RPMI7951 (cell line): ENCODE data around the gene PRUNE1. TPM values are rescaled to one million over a fixed set of nuclear protein-coding genes. Genes with fewer than 3 reads are reported as not detected.
A peak's percentile ranks its signal among the peaks of the same experiment; 100 is the strongest.

Experiments used
- DNase-seq: peaks from one replicate; pipeline ENCODE4 v3.0.0-alpha.2; 2012; ENCODE audit warnings: low read depth
- total RNA-seq: library from RNA; depleted of rRNA; stranded (reverse); fragments of >200 nt; shearing (Covaris generic); gene quantifications from 2 replicates; pipeline ENCODE4 v1.2.3, GENCODE V29; 2014

Gene PRUNE1
- total RNA-seq, 1 experiment from 2014 or later: 10.8 TPM

DNA sequence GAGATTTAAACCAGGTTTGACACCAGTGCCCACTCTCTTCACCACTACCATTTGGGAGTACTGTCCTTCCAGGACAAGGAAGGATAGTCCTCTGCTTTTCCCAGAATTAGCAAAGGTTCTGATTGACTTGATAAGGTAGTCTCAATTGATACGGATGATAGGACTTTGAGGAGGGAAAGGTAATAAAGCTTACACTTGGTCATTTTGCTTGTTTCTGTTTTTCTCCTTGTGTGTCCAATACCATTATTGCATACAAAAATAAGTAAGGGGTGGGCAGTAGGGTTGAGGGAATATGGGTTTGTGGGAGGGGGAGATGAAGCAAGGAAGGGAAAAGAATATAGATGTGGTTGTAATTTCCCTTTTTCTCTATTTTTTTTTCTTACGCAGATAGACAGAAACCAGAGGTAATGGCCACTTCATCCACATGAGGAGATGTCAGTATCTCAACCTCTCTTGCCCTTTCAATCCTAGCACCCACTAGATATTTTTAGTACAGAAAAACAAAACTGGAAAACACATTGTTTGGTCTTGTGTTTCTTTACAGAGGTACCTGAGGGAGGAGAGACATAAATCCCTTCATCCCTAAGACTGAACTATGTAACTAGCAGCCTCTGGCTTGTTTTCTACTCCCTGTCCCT is 41.9 kb downstream of the PRUNE1 start:
- no peak for DNase-seq

DNA sequence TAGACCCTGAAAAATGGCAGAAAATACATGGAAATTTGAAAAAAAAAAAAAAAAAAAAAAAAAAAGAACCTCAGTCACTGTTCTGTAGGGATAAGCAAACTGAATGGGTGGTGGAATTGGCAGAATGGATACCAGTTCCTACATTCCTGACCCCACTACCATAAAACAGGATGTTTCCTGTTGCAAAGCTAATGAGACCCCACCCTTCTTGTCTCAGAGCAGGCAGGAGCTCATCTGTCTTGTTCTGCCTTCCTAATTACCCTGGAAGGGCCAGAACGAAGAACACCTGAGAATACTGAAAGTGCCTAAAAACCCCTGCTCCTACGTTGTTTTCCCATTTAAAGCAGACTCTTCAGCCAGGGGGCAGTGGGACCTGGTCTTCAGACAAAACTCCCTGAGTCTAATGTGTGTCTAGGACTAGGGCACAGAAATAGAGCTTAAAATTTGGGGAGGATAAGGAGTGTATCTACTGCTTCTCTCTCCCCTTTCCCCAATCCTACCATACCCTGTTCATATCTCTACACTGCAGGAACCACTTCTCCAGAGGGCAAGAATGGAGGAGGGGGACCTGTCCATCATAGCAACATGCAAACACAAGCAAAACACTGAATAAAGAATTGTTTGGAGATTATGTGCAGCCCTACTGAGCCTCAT is 43.2 kb downstream of the PRUNE1 start:
- DNase-seq: no peak

DNA sequence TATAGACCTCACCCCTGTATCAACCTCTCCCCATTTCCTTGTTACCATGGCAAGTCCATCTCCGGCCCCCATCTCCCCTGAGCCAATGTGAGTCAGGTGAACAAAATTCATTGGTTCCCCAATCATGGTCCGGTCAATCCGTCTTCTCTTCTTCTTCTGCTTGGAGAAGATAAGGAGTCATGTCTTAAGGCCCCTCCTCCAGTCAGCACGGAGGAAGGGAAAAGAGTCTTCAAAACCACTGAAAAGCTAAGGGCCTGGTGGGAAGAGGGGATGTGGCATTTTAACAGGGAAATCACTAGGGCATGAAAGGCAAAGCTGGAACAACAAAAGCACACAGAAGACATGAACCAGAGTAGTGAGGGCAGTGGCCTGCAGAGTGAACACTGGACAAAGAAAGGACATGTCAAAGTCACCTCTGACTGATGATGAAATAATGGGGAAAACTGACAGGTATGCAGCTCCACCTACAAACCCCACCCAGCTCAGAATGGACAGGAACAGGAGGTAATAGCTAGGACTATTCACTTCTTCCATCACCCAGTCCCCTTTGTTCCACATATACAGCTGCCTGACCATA is 46.8 kb downstream of the PRUNE1 start:
- DNase-seq: no peak

DNA sequence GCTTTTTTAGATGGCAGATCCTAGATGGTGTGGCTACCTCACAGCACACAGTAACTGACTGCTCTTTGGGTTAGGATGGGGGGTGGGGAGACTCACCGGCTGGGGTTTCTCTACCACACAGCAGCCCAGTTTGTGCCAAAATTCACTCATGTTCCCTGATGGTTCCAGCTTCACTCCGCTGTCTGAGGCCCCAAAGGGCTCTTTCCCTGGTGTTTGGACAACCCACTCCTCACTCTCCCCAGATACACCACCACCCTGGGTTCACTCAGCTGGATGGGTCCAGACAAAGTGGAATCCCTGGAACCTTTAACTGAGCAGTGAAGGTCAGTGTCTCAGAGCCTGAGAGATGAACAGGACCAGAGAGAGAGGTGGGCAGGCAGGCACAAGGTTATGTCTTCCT is 47.3 kb downstream of the PRUNE1 start:
- no peak for DNase-seq

DNA sequence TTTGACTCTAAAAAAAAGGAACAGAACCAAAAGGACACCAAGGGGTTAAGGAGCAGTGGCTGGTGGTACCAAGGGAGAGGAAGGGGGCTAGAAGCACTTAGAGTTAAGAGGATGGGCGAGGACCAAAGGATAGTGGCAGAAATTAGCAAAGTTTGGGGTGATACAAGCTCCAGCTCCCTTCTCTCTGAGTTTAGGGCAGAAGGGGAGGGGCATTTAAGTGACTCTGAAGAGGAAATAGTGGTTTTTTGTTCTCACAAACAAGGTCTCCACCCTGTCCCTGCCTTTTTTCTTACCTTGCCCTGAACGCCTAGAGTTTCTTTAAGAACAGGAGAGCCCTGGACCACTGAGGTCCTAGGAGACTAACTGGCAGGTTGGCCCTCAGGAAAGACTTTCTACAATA is 47.9 kb downstream of the PRUNE1 start:
- DNase-seq: no peak

DNA sequence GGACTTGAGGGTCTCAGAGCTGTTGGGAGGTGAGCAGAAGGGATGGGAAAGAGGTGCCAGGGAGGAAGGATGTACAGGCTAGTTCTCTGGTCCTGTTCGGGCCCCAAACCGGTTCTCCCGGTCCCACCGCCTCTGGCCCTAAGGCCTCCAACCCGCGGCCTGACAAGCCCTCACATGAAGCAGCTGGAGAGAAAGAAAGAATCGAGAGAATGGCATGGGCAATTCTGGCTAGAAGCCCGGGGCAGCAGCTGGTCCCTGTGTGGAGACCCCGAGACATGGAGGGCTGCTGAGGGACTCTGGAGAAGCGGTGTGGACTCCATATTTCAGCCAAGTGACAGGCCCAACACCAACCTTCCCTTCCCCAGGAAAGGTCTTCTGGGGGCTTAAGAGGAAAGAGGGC is 50.4 kb downstream of the PRUNE1 start:
- no peak for DNase-seq

DNA sequence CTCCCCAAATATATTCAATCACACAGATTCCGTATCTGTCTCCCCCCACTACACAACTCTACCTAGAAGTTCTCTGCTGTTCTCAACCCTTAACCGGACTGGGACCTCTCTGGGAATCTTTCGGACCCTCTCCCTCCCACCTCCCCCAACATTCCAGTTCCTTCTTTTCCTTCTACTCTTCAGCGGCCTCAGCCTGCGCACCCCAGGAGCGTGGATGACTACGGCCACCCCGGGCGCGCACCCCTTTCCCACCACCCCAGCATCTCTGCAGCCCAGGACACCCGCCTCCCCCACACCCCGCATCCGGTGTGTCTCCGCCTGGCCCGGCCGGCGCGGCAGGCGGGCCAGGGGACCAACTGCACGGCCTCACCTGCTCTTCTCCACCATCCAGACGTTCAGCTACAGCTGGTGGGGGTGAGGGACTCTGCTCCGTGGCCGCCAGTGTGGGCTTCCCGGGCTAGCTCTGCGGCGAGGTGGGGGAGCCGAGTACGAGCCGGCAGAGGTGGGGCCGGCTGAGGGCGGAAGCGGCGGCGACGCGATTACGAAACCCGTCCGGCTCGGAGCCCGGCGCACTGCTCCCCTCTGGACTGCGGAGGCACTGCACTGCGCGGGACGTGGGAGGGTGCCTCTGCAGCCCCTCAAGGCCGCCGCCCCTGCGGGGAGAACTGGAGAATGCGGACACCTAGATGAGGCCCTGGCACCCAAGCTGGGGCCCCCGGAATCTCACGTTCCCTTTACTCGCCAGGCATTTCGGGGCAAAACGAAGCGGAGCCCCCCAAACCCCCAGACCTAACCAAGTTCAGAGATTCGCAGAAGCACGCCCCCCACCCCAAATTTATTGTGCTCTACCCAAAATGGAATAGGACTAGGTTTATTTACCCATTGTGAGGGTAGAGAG is 51.1 kb downstream of the PRUNE1 start, which contains the start of gene CDC42SE1:
TSS of gene CDC42SE1 (minus strand) at position 514 of the 898 bp plus-strand sequence. CDS start 3,892 bp downstream, outside the sequence.
- peak; percentile 80 for DNase-seq

DNA sequence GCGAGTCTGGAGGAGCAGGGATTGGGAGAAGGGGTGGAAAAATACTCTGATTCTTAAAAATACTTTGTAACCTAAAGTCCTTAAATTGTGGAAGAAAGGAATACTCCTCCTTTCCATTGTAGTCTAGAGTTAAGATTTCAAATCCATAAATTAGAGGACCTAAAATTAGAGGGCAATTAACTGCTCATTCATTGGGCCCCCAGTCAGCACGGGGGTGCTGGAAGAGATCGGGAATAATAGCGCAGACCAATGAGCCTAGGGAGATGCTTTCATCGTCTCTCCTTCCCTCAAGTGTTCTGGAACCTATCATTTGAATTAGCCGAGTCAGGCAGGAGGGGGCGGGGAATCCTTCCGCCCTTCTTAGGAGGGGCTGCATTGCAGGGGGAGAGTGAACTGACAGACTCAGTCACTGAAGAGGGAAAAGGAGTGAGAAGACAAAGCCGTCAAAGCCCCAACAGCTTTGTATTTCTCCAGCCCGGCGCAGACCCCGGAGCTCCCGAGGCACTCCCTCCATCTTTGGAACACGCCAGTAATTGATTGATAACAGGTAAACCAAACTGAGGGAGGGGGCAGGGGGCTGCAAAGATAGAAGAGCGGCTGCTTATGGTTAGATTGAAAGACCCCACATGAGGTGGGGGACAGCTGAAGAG is 51.9 kb downstream of the PRUNE1 start, which contains the start of gene MLLT11:
TSS of gene MLLT11 (plus strand) at position 391 of the 650 bp plus-strand sequence. CDS start 6,828 bp downstream, outside the sequence.
- peak; percentile 71 for DNase-seq

DNA sequence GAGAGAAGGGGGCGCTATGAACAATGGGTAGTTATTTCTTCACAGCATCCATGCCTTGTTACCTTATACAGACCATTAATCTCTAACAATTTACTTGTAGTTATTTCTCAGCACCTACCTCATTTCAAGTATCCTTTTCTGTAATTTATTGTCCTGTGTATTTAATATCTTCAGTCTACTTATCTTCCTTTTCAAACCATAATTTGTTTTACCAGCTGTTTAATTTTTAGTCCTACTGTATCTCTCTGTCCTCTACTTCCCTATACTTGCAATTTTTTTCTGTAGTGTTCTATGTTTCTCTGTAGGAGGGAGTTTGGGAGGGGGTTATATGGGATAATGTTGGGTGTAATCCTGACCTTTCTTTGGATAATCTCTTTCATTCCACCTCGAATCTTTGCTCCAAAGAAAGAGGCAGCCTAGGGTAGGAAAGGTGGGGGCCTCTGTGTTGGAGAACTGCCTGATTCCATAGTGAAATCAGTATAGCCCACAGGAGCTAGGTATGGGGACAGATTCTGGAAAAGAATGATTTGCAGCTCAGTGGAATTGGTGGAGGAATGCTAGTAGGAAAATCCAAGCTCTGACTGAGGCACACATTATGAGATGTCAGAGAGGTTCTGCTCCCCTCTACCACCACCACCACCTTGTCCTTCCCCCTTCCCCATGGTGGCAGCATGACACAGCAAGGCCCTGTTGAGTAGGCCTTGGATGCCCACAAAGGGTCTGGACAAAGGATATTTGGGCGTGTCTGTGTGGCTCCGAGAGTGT is 52.6 kb downstream of the PRUNE1 start:
- no peak for DNase-seq

DNA sequence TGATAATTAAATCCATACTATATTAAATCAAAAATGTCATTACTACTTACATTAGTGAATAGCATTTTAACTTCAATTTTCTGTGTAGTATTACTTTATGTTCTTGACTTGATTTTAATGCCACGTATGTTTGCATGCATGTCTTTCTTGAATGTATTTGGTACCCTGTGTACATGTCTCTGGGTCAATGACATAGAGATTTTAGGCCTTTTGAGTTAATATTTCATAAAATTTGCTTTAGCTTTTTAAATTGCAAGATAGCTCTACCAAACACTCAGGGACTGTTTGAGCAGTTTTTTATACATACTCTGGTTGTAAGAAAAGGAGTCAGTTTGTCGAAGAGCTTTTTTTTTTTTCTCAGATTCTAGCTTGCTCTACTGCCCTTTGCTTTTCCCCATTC is 53.5 kb downstream of the PRUNE1 start:
- no peak for DNase-seq

DNA sequence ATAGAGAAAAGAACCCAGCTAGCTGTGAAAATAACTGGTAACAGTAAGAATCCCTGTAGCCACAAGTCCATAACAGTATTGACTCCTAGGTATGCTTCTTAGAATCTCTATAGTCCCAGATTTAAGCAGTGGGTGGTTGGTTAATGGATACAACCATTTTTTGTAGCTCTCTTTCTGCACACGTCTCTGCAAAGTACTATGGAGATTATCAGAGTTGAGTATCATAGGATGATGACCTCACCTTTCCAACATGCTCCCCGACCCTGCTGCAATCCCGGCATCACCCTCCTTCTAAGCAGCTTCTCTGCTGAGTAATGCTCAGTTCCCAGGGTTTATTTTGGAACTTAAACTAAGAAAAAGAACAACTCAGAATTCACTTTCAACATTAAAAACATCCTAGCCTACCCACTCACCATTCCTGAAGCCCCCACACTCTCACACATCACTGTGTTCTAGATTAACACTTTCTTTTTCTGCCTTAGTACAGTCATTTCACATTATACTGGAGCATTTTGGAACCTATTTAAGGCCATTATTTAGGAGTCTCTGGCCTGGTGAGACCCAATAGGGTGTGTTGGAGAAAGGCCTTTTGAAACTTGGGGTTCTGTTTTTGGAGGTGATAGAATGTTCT is 54.6 kb downstream of the PRUNE1 start:
- peak; percentile 62 for DNase-seq

DNA sequence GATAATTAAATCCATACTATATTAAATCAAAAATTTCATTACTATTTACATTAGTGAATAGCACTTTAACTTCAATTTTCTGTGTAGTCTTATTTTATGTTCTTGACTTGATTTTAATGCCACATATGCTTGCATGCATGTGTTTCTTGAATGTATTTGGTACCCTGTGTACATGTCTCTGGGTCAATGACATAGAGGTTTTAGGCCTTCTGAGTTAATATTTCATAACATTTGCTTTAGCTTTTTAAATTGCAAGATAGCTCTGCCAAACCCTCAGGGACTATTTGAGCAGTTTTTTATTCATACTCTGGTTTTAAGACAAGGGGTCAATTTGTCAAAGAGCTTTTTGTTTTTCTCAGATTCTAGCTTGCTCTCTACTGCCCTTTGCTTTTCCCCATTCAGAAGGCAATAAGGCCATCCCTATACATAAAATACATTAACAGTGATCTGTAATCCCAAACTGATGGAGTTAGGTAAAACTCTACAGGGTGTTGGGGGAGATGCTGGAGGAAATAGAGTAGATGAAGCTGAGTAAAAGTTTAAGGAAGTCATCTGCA is 56.9 kb downstream of the PRUNE1 start:
- no peak for DNase-seq

DNA sequence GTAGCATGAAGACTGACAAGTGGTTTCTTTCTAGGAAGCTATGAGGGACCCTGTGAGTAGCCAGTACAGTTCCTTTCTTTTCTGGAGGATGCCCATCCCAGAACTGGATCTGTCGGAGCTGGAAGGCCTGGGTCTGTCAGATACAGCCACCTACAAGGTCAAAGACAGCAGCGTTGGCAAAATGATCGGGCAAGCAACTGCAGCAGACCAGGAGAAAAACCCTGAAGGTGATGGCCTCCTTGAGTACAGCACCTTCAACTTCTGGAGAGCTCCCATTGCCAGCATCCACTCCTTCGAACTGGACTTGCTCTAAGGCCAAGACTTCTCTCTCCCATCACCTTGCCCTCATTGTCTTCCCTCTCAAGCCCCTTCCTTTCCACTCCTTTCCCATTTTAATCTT is 58.9 kb downstream of the PRUNE1 start:
- no peak for DNase-seq

DNA sequence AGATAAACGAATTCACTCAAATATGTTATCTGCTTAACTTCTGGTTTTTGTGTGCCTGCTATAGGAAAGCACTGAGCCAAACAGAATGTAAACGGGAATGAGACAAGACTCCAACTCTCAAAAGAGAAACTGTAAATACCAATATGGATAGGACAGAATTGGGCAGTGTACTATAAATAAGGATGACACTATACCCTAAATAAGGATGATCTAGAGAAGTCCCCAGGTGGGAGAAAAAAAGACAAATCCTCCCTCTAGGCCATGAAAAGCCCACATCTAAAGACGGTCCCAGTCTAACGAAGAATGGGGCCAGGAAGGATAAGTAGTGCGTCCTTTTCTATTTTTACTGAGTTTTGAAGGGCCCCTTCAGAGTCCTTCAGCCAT is 60.8 kb downstream of the PRUNE1 start:
- DNase-seq: no peak

DNA sequence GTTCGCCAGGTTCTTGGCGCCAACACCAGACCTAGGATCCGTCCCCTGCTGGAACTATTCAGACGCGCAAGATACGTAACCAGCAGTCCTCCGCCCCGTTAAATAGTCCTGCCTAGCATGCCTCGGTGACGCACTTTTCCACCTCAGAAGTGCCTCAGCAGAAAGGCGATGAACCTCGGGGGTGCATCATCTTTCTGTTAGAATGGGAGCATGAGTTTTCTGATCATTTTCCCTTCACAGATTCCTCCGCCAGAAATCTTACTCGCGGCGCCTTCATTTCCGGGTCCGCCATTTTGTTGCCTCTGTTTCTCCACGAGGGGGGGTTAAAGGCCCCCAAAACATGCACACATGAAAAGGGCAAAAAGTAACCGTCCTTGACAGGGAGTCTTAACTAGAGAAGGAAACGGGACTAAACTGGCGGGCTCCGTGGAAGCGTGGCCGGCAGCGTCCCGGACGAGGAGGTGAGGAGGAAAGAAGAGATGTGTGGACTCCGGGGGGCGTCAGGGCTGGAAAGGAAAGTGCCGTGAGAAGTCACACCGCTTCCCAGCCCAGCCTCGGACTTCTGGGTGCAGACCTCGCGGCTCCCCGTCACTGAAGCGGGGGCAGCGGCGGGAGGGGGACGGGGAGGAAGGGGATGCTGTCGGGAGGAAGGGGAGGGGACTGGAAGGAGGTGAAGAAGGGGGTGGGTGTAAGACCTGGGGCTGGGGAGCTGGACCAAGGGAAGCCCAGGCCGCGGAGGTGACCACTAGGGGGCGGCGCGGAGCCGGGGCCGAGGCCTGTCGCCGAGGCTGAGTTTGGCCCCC is 62.4 kb downstream of the PRUNE1 start, which contains the start of gene GABPB2:
TSS of gene GABPB2 (plus strand) at position 288 of the 803 bp plus-strand sequence. CDS start 17,429 bp downstream, outside the sequence.
- DNase-seq: peak; percentile 94

DNA sequence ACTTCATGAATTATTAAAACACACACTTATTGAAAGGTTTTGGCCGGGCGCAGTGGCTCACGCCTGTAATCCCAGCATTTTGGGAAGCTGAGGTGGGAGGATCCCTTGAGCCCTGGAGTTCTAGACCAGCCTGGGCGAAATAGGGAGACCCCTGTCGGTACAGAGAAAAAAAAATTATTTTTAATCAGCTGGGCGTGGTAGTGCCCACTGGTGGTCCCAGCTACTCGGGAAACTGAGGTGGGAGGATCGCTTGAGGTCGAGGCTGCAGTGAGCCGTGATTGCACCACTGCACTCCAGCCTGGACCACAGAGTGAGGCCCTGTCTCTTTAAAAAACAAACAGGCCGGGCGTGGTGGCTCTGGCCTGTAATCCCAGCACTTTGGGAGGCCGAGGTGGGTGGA is 64.0 kb downstream of the PRUNE1 start:
- no peak for DNase-seq
